ENCODE results near the gene CNNM1.

The CNNM1 gene

DNA sequence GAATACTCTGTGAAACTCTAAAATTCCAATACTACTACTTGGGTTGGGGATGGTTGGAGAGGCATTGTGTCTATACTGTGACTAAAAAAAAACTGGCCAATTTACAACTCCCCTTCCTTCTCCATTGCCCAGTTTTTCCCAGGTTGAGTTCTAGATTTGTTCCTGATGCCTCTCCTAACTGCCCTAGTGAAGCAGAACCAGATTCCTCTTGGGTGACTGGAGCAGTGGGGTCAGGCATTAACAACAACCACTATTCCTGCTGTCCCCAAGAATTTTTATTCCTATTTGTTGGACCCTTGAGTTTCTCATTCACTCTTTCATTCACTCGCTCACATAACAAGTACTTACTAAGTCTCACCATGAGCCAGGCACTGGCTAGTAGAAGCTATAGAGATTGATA lies 95.5 kb downstream of the CNNM1 start:
- no peak for DNase-seq

DNA sequence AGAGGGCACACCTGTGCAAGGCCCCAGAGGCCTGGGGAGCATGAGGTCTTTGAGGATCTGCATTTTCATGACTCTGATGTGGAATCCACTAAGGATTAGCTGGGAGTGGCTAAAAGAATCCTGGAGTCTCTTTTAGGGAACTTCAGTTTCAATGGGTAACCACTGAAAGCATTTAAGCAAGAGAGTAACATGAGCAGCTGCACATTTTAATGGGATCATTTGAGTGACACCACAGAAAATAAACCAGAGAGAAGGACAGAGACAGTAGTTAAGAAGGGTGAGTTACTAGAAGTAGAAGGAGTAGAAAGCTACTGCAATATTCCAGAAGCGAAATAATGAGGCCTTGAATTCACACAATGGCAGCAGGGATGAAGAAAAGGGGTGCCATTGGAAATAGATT lies 96.0 kb downstream of the CNNM1 start:
- DNase-seq: no peak

DNA sequence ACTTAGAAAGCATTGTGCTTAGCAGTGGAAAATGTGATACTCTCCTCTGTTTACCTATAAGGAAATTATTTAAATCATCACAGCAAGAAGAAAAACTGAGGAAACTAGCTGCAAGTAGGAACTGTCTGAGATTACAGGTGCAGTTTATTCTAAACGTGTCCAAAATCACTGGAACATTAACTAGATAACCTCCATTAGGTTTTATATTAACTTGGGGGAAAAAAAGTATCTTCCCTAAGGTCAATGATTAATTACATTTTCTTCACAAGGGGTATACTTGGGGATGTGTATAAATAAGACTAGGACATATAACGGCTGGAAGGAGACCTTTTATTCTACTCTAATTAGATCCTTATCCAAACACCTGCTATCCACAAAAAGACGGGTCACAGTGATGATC lies 97.5 kb downstream of the CNNM1 start:
- DNase-seq: no peak

DNA sequence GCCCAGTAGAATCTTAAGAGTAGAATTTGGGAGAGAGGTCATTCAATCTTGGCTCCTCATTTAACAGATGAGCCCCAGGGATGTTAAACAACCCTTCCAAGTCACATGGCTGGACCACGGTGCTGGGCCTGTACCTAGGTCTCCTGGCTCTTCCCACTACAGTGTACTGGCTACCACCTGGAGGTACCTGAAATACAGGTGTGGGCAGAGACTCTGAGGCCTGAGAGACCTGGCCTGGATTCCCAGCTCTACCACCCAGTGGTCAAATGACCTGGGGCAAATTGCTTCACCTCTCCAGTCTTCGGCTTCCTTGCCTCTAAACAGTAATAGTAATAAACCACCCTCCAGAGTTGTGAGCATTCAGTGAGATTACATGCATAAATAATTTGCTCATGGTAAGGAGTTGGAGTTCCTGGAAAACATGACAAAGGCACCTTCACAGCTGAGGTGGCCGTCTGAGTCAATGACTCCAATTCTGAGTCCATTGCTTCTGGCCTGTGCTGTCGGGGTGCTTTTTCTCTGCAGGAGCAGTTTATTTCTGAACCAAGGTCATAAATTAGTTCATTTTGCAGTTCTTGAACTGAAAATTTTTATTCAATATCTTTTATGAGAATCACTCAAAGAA lies 98.5 kb downstream of the CNNM1 start:
- peak; percentile 15 for DNase-seq

DNA sequence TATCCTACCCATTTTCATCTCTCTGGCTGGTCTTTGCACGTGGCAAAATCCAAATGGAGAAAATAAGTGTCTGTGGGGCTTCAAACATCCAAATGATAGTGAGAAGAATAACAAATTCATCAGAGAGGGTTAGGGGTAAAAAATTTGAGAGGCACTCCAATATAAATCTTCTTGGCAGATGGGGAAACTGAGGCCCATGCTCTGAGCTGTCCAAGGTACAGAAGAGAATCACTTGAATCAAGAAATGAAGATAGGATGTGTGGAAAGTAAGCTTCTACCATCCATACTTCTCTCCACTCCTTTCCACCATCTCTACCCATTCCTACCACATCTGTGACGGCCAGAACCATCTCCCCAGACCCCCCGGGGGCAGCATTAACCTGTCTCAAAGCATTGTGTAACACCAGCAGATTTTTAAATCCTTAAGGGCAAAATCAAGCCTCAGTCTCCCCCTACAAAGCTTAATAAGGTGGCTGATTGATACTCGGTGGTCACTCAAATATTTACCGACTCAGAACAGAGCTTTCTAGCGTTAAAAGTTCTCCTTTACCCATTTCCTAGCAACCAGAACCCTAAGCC lies 100.5 kb downstream of the CNNM1 start:
- no peak for DNase-seq

DNA sequence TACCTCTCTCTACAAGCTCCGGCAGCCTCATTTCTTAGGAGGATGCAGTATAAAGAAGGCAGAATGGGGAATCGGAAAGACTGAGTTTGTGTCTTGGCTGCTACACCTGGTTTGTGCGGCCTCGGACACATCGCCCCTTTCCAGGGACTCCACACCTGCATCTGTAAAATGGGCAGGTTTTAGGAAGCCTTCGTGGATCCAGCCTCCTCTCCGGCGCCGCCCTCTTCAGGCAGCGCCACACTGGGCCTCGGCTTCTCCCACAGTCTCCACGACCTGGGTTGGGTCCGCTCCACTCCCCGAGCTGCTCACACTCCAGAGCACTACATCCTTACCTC lies 100.9 kb downstream of the CNNM1 start:
- no peak for DNase-seq

DNA sequence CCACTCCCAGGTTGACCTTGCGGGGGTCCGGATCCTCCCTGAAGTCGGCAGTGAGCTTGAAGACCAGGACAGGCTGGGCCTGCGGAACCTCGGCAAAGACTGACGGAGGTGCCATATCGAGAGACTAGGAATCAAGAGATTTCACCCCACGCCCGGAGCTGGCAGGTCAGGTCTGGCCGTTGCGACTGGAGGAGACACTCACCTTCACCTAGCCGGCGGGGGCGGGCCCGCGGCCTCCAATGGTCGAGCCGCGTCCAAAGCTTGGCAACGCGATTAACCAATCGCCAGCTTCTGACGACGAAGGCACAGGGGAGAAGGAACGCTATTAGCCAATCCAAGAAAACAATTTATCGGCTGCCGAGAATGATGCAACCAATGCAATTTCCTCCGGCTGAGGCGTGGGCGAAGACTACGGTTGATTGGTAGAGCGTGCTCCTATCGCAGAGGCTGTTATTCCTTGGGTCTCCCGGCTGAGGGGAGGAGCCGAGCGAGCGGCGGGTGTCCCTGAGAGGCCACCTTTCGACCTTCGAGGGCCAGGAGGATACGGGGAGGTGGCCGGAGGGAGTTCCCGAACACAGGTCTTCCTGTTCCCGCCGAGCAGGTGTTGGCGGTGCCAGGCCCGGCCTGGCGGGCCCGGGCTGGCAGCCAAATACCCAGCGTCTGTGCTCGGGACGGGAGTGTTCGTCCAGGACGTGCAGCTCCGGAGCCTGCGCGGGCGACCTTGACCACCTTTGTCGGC lies 101.5 kb downstream of the CNNM1 start, which contains the start of gene GOT1:
Gene GOT1 (minus strand): TSS at position 174 of the 739 bp plus-strand sequence. CDS start 59 bp downstream, at position 115.
- DNase-seq: peak; percentile 97

DNA sequence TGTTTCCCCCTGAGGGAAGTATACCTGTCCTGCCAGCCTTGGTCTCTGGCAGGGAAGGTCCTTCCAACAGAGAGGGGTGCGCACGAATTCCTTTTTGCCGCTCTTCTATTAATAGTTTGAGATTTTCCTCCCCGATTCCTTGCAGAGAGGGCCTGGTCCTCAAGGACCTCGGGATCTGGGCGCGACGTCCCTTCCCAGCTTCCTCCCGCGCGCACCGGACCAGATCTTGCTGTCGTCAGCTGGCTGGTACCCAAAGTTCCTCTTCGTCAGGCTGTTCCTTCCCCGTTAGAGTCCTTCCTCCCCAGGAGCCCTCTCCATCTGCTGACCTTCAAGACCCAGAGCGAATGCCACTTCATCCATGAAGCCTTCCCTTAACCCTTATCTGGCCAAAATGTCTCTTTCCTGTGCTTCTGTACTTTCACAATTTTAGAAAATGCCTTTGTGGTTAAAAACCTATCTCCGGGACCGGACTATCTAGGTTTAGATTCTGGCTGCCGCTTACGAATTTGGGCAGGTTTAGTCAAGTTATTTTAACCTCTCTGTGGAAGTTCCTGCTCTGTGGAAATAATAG lies 102.1 kb downstream of the CNNM1 start:
- peak; percentile 16 for DNase-seq

DNA sequence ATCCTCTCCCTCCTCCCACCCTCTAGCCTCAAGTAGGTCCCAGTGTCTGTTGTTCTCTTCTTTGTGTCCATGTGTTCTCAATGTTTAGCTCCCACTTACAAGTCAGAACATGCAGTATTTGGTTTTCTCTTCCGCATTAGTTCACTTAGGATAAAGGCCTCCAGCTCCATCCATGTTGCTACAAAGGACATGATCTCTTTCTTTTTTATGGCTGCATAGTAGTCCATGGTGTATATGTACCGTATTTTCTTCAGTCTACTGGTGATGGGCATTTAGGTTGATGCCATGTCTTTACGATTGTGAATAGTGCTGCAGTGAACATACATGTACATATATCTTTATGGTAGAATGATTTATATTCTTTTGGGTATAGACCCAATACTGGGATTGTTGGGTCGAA lies 102.9 kb downstream of the CNNM1 start:
- DNase-seq: no peak

DNA sequence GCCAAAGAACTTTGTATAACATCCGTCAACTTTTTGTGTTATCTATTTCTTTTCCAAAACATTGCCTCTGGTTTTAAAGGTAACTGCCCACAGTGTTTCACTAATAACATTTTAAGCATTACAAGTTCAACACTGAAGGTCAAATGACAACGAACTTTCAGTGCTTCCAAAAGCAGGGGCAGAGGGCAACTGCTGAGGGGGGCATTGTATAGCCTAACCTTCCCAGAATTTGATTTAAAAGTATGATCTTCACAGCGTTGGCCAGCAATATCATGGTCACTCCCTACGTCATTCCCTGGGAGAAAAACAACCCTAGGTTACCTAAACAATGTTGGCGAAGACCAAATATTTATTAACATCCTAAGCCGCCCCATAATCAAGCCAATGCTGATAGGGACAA lies 103.7 kb downstream of the CNNM1 start:
- DNase-seq: no peak

DNA sequence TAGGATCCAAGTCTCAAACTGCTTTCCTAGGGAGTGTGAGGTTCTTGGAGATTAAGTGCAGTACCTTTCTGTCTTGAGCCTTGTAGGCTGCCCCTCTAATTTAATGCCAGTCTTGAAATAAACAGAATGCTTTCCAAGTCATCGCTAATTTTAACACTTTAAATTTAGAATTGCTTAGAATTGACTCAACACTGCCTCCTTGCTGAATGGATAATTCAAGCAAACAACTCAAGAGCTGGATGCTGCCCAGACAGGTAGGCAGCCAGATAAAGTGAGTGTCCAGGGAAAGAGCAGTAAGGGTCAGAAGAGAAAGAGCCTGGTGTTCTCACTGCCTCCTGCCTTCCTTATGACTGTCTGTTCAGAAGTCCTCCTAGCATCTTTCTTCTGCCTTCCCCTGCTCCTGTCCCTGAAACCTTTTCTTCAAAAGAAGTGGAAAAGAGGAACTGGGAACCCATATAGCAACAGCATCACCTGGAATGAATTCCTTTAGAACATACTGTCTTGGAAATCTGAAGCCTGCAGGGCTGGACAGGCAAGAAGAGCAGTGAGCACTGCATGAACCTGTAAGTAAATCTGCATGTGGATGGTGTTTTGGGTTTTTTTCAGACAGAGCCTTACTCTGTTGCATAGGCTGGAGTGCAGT lies 104.3 kb downstream of the CNNM1 start:
- no peak for DNase-seq

DNA sequence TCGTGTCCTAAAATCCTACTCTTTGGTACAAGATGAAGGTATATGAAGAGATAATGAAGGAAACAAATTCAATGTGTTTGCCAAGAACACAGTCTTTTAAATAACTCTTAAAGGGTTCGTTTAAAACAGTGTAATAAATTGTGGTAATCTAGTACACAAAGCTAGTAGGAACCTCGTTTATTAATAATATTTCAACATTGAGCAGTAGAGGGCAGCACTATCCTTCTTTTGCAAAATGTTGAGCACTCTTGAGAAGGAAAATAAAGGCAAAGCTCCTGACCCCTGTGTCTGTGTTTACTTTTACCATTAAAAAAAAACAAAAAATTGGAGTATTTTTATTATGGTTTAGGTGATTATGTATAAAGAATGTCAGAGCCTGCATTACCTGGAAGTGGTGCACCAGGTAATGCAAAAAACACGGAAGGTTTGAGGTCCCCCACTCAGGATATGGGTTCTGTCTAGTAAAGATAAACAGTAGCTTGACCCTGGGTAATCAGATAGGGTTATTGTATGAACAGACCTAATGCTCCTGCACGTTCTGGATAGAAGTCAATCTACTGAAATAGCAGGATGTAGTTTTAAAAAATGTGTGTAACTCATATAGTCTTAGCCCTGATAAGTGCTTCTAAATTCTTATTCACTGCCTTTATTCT lies 107.0 kb downstream of the CNNM1 start:
- no peak for DNase-seq

DNA sequence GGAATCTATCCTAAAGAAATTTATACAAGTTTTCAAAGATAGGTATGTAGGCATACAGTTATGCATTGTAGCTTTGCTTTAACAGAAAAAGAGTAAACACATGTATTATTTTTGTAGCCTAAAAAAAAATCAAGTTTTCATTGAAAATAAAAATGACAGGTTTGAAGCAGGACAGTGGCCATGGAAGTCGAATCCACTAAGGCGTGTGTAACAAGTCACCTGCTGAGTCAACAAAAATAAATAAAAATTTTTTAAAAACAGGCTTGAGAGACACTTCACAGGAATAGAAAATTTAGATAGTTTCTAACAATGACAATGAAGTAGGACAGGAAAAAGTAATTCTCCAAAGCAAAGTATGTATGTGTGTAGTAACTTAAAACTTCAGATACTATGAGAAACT lies 109.7 kb downstream of the CNNM1 start:
- DNase-seq: no peak

DNA sequence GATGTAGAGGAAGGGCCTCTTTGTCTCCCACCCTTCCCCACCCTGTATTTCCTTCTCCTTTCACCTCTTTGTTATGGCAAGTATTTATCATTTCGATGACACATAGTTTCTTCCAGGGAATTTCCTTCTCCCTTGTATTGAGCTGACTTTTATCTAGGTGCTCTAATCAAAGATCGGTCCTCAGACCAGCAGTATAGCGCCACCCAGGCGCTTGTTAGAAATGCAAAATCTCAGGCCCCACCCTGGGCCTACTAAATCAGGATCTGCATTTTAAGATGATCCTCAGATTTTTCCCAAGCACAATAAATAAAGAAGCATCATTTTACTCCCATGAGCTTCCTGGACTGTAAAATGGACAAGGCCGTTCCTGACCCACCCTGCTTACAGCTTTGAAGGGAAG lies 113.2 kb downstream of the CNNM1 start:
- DNase-seq: no peak

DNA sequence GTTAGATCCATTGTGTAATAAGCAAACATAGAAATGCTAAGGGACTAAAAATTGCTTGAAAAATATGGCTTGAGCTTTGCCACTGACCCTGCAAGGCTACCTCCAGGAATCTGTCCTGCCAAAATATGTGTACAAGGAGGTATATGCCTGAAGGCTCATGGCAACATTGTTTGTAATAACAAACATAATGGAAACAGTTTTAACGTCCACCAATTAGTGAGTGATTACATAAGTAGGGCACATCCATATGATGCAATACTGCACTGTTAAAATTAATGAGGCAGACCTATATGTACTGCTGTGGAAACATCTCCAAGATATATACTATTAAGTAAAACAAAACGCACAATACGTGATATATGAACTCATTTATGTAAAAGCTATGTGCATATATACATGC lies 114.3 kb downstream of the CNNM1 start:
- no peak for DNase-seq
